Upper lobe of left lung (tissue), 6 donors: ENCODE measurements around the gene KCNJ10. TPM values are rescaled to one million over a fixed set of nuclear protein-coding genes. Genes with fewer than 3 reads are reported as not detected.

ENCODE experiments used
- ATAC-seq, 2 donors: fragments of 200-7000 bp; cut with Tn5 transposase; one replicate each; pipeline ENCODE4 v1.9.1; 2022; ENCODE audit warnings: mild to moderate bottlenecking in 2 of 2, moderate library complexity in 2 of 2; ENCODE audit not compliant: low FRiP score in 2 of 2
- DNase-seq, 2 donors: peaks; one replicate each; pipeline ENCODE4 v3.0.0-alpha.2; 2019 to 2020
- H3K27ac ChIP-seq, 4 donors: fragments of 200-600 bp; sonication (generic); one replicate each; pipeline ENCODE4 v1.5.1; 2016 to 2019
- H3K27me3 ChIP-seq, 4 donors: fragments of 200-600 bp; sonication (generic); one replicate each; pipeline ENCODE4 v1.5.1; 2017 to 2019
- H3K36me3 ChIP-seq, 4 donors: fragments of 200-600 bp; sonication (generic); one replicate each; pipeline ENCODE4 v1.5.1; 2016 to 2019
- H3K4me1 ChIP-seq, 4 donors: fragments of 200-600 bp; sonication (generic); one replicate each; pipeline ENCODE4 v1.5.1; 2018 to 2019
- H3K4me3 ChIP-seq, 4 donors: fragments of 200-600 bp; sonication (generic); one replicate each; pipeline ENCODE4 v1.5.1; 2017 to 2019; ENCODE audit warnings: mild to moderate bottlenecking in 2 of 4, moderate library complexity in 1 of 4
- H3K9me3 ChIP-seq, 4 donors: fragments of 200-600 bp; sonication (generic); one replicate each; pipeline ENCODE4 v1.5.1; 2018 to 2019
- CTCF ChIP-seq, 6 experiments: fragments of 450-650 bp in 4 of 6; fragments of 200-600 bp in 2 of 6; sonication (generic) in 2 of 6; IDR thresholded peaks; one replicate each; pipeline ENCODE4 v1.5.1; 2016 to 2019; ENCODE audit warnings: antibody characterized with exemption in 6 of 6
- EP300 ChIP-seq, 4 donors: sonication (generic); formaldehyde crosslinking; IDR thresholded peaks; one replicate each; pipeline ENCODE4 v1.5.1; 2017; ENCODE audit warnings: antibody characterized with exemption in 4 of 4, control low read depth in 2 of 4
- POLR2A ChIP-seq, 4 donors: fragments of 450-650 bp; IDR thresholded peaks; one replicate each; pipeline ENCODE4 v1.5.1; 2016 to 2017; ENCODE audit warnings: antibody characterized with exemption in 4 of 4, mild to moderate bottlenecking in 2 of 4
- POLR2AphosphoS5 ChIP-seq, 2 donors: sonication (generic); formaldehyde crosslinking; IDR thresholded peaks; one replicate each; pipeline ENCODE4 v1.5.1; 2017; ENCODE audit warnings: antibody characterized with exemption in 2 of 2
- WGBS, 2 donors: methylation state at CpG; one replicate each; pipeline ENCODE4 v1.1.5; 2017 to 2018; 5-methylcytosine and 5-hydroxymethylcytosine counted together
- total RNA-seq, 6 donors: library from RNA; depleted of rRNA in 4 of 6; stranded (reverse); fragments of >200 nt in 4 of 6; gene quantifications; one replicate each; pipeline versions ENCODE4 v1.1.0 to v1.2.1, GENCODE V29; 2016 to 2021
- donor health status: DM: no; HTN: no; CAD: no; lungs with moderate emphysema.
- donor health status: DM: no; HTN: yes; CAD: no; lungs with severe emphysema.

The KCNJ10 gene
- total RNA-seq, 6 donors from 2014 or later, result 0.11 TPM; not detected in 5

DNA sequence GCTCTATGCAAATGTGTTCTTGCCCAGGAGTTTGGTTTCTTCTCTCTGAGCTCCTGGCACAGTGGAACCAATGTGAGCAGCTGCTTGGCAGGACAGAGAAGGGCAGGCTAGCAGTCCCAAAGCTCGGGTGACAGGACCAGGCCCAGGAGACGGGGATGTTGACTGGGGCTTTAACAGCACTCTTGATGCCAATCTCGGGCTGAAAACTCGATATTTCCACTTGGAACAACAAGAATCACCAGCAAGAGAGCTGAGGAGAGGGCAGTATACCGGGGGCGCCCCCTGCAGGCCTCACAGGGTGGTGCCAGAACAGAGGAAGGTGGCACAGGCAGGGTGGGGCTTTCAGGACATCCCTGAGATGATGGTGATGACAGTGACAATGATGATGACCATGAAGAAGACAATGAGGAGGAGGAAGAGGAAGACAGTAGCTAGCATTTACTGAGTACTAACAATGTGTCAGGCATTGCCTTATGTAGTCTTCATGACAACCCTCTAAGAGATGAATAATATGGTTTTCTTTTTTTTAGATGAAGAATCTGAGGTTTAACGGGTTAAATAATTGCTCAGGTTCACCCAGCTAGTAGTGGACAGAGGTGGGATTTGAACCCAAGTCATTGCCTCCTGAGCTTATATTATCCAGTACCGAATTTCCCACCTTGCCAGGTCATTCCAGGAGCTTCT lies 8.7 kb upstream of the KCNJ10 start:
- peaks cover 0 to 17% (median 7%) of the 10 kb centered on the region in 4 donors for H3K27me3 ChIP-seq

GRCh38 chr1:160077486-160077885 lies 7.5 kb upstream of the KCNJ10 start:
- ATAC-seq (peak in 1 of 2 donors; percentile 37), DNase-seq (no peak)
- TF ChIP-seq EP300 (IDR thresholded peaks at IDR 0.05) (no peak), POLR2A (IDR thresholded peaks at IDR 0.05) (no peak), CTCF (IDR thresholded peaks at IDR 0.05) (no peak), POLR2AphosphoS5 (IDR thresholded peaks at IDR 0.05) (no peak)
- H3K4me3 ChIP-seq, result no peak overlapping the region
- H3K27ac ChIP-seq, result no peak overlapping the region
- peaks cover 0 to 3% (median 0%) of the 10 kb centered on the region in 4 donors for H3K4me1 ChIP-seq
- H3K27me3 ChIP-seq, result peaks cover 0 to 11% (median 6%) of the 10 kb centered on the region in 4 donors
- no peaks in the 10 kb centered on the region for H3K9me3 ChIP-seq
- H3K36me3 ChIP-seq, result no peaks in the 10 kb centered on the region

More for the DNA sequence above, 8.7 kb upstream of the KCNJ10 start:
- Histone ChIP-seq H3K36me3 (no peaks in the 10 kb centered on the region), H3K4me1 (peaks cover 0 to 4% (median 2%) of the 10 kb centered on the region in 4 donors), H3K9me3 (no peaks in the 10 kb centered on the region), H3K27ac (no peak overlapping the region), H3K4me3 (no peak overlapping the region)
- DNase-seq (peak; percentile 48 to 81), ATAC-seq (peak; percentile 66 to 68)
- peak; percentile 47 to 70 (median 63) for TF ChIP-seq CTCF (IDR thresholded peaks at IDR 0.05)
- no peak for TF ChIP-seq EP300 (IDR thresholded peaks at IDR 0.05)
- 18 to 21% methylated on average over 8 of the region's 8 CpGs for WGBS, 2 donors

- no peaks in the 10 kb centered on the region for H3K9me3 ChIP-seq
- H3K4me3 ChIP-seq, result no peak overlapping the region
- 67 to 80% methylated on average over 3 of the region's 3 CpGs for WGBS, 2 donors
- no peak for ATAC-seq
- peaks cover 0 to 2% (median 0%) of the 10 kb centered on the region in 4 donors for H3K27me3 ChIP-seq
- no peaks in the 10 kb centered on the region for H3K36me3 ChIP-seq
- H3K4me1 ChIP-seq, result peaks cover 0 to 3% (median 0%) of the 10 kb centered on the region in 4 donors
- H3K27ac ChIP-seq, result peak overlapping the region in 1 of 4 donors; percentile 39
- DNase-seq, result no peak
- TF ChIP-seq POLR2AphosphoS5 (IDR thresholded peaks at IDR 0.05) (no peak), CTCF (IDR thresholded peaks at IDR 0.05) (no peak), POLR2A (IDR thresholded peaks at IDR 0.05) (no peak)
Observed at GRCh38 chr1:160076295-160076694, 6.3 kb upstream of the KCNJ10 start.

GRCh38 chr1:160075836-160076235 lies 5.9 kb upstream of the KCNJ10 start:
- TF ChIP-seq EP300 (IDR thresholded peaks at IDR 0.05) (no peak), POLR2A (IDR thresholded peaks at IDR 0.05) (no peak), POLR2AphosphoS5 (IDR thresholded peaks at IDR 0.05) (no peak), CTCF (IDR thresholded peaks at IDR 0.05) (no peak)
- Histone ChIP-seq H3K27ac (peak overlapping the region in 1 of 4 donors; percentile 39), H3K27me3 (peaks cover 0 to 2% (median 0%) of the 10 kb centered on the region in 4 donors), H3K9me3 (no peaks in the 10 kb centered on the region), H3K36me3 (no peaks in the 10 kb centered on the region), H3K4me3 (no peak overlapping the region), H3K4me1 (peaks cover under 1 to 6% (median 1%) of the 10 kb centered on the region in 4 donors)
- DNase-seq (no peak), ATAC-seq (no peak)
- WGBS, 2 donors, result 37 to 47% methylated on average over 2 of the region's 2 CpGs

DNA sequence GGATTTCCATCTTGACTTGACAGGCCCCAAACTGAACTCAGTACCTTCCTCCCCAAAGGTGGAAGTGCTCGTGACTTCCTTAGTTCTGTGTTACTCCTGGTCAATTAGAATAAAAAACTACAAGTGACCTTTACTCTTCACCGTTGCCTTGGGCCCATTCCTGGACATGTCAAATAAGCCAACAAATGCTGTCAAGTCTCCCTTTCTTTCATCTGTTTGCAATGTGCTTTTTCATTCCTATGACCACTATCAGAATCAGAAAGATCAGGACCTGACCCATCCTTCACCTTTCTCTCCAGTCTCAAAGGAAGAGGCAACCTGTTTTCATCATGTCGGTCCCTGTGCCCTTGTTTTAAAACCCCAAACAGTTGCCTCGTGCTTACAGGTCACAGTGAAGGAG lies 4.9 kb upstream of the KCNJ10 start:
- Histone ChIP-seq H3K27me3 (peaks cover 0 to 6% (median 2%) of the 10 kb centered on the region in 4 donors), H3K27ac (no peak overlapping the region), H3K9me3 (no peaks in the 10 kb centered on the region), H3K4me3 (no peak overlapping the region), H3K36me3 (no peaks in the 10 kb centered on the region), H3K4me1 (peaks cover 10 to 13% (median 11%) of the 10 kb centered on the region in 4 donors)
- DNase-seq (no peak), ATAC-seq (no peak)
- TF ChIP-seq POLR2AphosphoS5 (IDR thresholded peaks at IDR 0.05) (no peak), EP300 (IDR thresholded peaks at IDR 0.05) (no peak), POLR2A (IDR thresholded peaks at IDR 0.05) (no peak), CTCF (IDR thresholded peaks at IDR 0.05) (no peak)
- 58 to 68% methylated on average over 4 of the region's 4 CpGs for WGBS, 2 donors
